ENCODE data around the gene ALDH5A1. TPM values are rescaled to one million over a fixed set of nuclear protein-coding genes. Genes with fewer than 3 reads are reported as not detected.

The ALDH5A1 gene
- total and polyA plus RNA-seq, 7 donors: 3.5 to 41.7 (median 16.7) TPM

DNA sequence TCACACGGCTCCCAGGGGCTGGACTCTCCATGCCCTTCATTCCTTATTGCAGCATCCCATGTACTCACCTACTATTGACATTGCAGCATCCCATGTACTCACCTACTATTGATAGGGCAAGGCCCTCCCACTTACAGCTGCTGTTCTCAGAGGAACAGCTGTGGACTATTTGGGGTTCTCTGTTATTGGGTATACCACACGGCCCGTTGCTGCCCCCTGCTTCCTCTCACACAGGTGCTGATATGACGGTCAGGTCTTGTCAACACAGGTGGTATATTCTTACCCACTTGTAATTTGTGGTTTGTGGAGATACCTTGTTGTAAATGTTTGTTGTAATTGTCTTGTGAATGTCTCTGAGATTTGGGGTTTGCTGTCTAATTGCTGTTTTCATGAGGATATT, 18.8 kb downstream of the ALDH5A1 start:
- H3K27ac ChIP-seq: no peak overlapping the region
- H3K4me1 ChIP-seq: no peaks in the 10 kb centered on the region
- no peak overlapping the region for H3K4me3 ChIP-seq
- intact Hi-C loops (cut with DNase I): no loop called here
- no peaks in the 10 kb centered on the region for H3K27me3 ChIP-seq (ENCODE audit: insufficient read depth in 3 of 3, low read length in 2 of 3)
- H3K36me3 ChIP-seq (ENCODE audit: insufficient read depth in 1 of 2, low read depth in 1 of 2): peaks cover 3 to 74% of the 10 kb centered on the region in 2 donors
- H3K9me3 ChIP-seq: no peaks in the 10 kb centered on the region
- TF ChIP-seq, protein P1, sequence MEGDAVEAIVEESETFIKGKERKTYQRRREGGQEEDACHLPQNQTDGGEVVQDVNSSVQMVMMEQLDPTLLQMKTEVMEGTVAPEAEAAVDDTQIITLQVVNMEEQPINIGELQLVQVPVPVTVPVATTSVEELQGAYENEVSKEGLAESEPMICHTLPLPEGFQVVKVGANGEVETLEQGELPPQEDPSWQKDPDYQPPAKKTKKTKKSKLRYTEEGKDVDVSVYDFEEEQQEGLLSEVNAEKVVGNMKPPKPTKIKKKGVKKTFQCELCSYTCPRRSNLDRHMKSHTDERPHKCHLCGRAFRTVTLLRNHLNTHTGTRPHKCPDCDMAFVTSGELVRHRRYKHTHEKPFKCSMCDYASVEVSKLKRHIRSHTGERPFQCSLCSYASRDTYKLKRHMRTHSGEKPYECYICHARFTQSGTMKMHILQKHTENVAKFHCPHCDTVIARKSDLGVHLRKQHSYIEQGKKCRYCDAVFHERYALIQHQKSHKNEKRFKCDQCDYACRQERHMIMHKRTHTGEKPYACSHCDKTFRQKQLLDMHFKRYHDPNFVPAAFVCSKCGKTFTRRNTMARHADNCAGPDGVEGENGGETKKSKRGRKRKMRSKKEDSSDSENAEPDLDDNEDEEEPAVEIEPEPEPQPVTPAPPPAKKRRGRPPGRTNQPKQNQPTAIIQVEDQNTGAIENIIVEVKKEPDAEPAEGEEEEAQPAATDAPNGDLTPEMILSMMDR (IDR thresholded peaks at IDR 0.05): no peak
- 92 to 94% (median 93%) methylated on average over 4 of the region's 4 CpGs for WGBS, 3 donors
- DNase-seq (no peak), ATAC-seq (no peak)

DNA sequence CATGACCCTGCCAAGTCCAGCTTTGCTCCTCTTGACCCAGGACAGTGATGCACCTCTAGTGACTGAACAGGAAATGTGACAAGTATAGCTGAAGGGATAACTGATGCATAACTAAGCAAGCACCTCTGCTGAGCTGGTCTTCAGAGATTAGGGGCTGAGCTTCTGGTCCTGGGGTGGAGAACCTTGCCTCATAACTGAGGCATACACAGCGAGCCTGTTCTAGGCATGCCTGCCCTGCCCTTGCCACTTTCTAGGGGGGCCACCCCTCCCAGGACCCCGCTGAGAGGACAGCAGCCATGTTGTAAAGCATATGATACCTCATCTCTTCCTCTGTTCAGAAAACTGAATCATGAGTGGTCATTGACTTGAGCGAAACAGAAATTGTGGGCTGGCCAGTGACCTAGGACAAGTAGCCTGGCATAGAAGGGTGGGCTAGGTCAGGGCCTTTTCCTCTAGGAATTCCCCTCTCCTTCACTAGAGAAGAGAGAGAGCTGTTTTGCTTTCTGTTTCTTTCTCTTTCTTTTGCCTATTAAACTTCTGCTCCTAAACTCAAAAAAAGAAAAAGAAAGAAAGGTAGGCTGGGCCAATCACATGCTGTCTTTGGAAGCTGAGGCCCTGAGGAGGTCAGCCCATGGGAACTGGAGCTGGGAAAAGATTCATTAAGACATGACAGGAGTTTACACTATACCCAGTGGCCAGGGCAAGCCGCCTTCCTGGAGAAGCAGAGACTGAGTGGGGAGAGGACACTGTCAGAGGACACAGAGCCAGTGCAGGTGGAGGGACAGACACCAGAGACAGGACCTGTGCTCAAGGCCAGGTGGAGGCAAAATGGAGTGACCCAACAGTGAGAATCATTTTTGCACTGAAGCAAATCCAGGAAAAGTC, 23.1 kb downstream of the ALDH5A1 start:
- no peak overlapping the region for H3K4me3 ChIP-seq
- no peaks in the 10 kb centered on the region for H3K27me3 ChIP-seq (ENCODE audit: insufficient read depth in 3 of 3, low read length in 2 of 3)
- no peaks in the 10 kb centered on the region for H3K9me3 ChIP-seq
- intact Hi-C loops (cut with DNase I): loop anchor here in 1 of 2 donors (5.0 kb wide), 1 partner anchor 231 kb away; no protein-coding TSS in a partner anchor
- ATAC-seq: no peak
- no peak for DNase-seq
- no peak overlapping the region for H3K27ac ChIP-seq
- H3K36me3 ChIP-seq (ENCODE audit: insufficient read depth in 1 of 2, low read depth in 1 of 2): peaks cover 3 to 62% of the 10 kb centered on the region in 2 donors
- H3K4me1 ChIP-seq: no peaks in the 10 kb centered on the region
- 85 to 94% (median 90%) methylated on average over 4 of the region's 4 CpGs for WGBS, 3 donors
- TF ChIP-seq, protein P1 (IDR thresholded peaks at IDR 0.05): no peak

DNA sequence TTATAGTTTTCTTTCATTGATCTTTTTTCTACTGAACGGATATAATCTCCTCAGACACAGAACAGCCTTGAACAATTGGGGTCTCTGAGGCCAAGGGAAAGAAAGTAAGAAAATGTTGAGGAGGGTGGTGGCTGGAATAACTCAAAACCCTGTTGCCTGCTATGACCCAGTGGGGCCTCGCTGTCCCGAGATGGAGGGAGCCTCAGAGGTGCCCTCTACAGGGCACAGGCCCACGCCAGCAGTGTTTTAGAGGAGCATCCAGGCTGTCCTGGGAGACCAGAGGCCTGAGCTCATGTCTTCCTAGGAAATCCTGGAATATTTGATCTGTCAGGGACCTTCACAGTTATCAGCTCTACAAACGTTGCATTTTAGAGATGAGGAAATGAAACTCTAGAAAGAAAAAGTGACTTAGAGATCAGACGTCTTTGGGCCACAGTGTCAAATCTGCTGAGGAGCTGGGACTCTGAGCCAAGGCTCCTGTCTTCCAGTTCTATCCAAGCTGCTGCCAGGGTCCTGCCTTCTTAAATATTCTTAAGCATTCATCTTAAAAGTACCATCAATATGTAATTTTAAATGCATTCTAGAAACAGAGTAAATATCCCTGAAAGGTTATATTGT, 26.3 kb downstream of the ALDH5A1 start:
- no peaks in the 10 kb centered on the region for H3K9me3 ChIP-seq
- TF ChIP-seq, protein P1 (IDR thresholded peaks at IDR 0.05): peak; percentile 64
- DNase-seq (peak; percentile 33 to 74), ATAC-seq (peak; percentile 71 to 98 (median 88))
- no peak overlapping the region for H3K4me3 ChIP-seq
- intact Hi-C loops (cut with DNase I): loop anchor here (5.0 to 10.0 kb wide), 3 partner anchors 89 to 236 kb away; no protein-coding TSS in a partner anchor
- WGBS, 3 donors: 27 to 30% (median 28%) methylated on average over 6 of the region's 6 CpGs
- no peaks in the 10 kb centered on the region for H3K27me3 ChIP-seq (ENCODE audit: insufficient read depth in 3 of 3, low read length in 2 of 3)
- H3K4me1 ChIP-seq: no peaks in the 10 kb centered on the region
- H3K36me3 ChIP-seq (ENCODE audit: insufficient read depth in 1 of 2, low read depth in 1 of 2): peaks cover 0 to 50% of the 10 kb centered on the region in 2 donors
- H3K27ac ChIP-seq: no peak overlapping the region

DNA sequence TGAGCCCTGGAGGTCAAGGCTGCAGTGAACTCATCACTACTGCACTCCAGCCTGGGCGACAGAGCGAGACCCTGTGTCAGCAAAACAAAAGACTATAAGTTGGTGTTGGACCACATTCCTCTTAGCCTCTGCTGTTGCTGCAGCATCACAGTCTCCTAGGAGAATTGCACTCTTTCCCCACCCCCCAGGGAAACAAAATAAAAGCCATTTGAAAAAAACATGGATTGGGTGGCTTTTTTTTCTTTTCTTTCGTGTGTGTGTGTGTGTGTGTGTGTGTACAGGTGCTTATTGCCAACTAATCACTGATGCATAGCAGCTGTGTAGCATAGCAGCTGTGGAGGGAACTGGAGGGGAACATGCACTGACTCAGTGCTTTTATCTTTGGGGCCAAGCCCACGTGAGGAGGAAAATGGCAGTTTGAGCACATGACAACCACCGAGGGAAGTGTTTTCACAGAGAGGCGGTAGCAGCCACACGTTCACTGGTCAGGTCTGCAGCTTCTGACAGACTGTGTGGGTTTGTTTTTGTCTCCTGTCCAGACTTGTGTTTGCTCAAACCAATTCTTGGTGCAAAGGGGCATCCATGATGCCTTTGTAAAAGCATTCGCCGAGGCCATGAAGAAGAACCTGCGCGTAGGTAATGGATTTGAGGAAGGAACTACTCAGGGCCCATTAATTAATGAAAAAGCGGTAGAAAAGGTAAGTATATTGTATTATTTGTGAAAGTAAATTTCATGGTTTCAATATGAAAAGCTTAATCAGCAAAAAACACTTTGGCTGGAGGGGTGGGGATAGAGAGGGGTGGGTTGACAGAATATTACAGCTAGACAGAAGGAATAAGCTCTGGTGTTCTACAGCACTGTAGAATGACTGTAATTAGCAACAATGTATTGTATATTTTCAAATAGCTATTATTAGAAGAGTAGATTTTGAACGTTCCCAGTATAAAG, 27.7 kb downstream of the ALDH5A1 start:
- no peak for DNase-seq
- TF ChIP-seq, protein P1 (IDR thresholded peaks at IDR 0.05): no peak
- Histone ChIP-seq H3K9me3 (no peaks in the 10 kb centered on the region), H3K4me3 (no peak overlapping the region), H3K27ac (no peak overlapping the region), H3K36me3 (ENCODE audit: insufficient read depth in 1 of 2, low read depth in 1 of 2) (peaks cover 0 to 40% of the 10 kb centered on the region in 2 donors), H3K4me1 (no peaks in the 10 kb centered on the region), H3K27me3 (ENCODE audit: insufficient read depth in 3 of 3, low read length in 2 of 3) (no peaks in the 10 kb centered on the region)
- intact Hi-C loops (cut with DNase I): loop anchor here (5.0 to 10.0 kb wide), 3 partner anchors 90 to 238 kb away; no protein-coding TSS in a partner anchor
- no peak for ATAC-seq
- WGBS, 3 donors: 84 to 85% (median 84%) methylated on average over 13 of the region's 13 CpGs
